ENCODE data around the gene CAMTA1. TPM values are rescaled to one million over a fixed set of nuclear protein-coding genes. Genes with fewer than 3 reads are reported as not detected.

The CAMTA1 gene
- total RNA-seq, 3 donors from 2014 or later = 73.4 to 114 (median 82.6) TPM

- no peak for ATAC-seq
- no peak for TF ChIP-seq CTCF (IDR thresholded peaks at IDR 0.05)
- Histone ChIP-seq H3K9me3 (no peaks in the 10 kb centered on the region), H3K36me3 (ENCODE audit: low read depth) (no peaks in the 10 kb centered on the region), H3K4me3 (no peak overlapping the region), H3K4me1 (ENCODE audit: low read depth) (no peaks in the 10 kb centered on the region)
- intact Hi-C loops (cut with DNase I, micrococcal nuclease) = no loop called here
- no peak for DNase-seq
These were observed 669.9 kb downstream of the CAMTA1 start for GRCh38 chr1:7454895-7455784.

- no peak for TF ChIP-seq CTCF (IDR thresholded peaks at IDR 0.05)
- H3K36me3 ChIP-seq (ENCODE audit: low read depth) = no peaks in the 10 kb centered on the region
- H3K4me1 ChIP-seq (ENCODE audit: low read depth) = no peaks in the 10 kb centered on the region
- no peaks in the 10 kb centered on the region for H3K9me3 ChIP-seq
- ATAC-seq = no peak
- intact Hi-C loops (cut with DNase I, micrococcal nuclease) = no loop called here
- no peak overlapping the region for H3K4me3 ChIP-seq
- no peak for DNase-seq
These were observed 670.8 kb downstream of the CAMTA1 start for GRCh38 chr1:7455796-7456721.

- DNase-seq (no peak), ATAC-seq (no peak)
- intact Hi-C loops (cut with DNase I, micrococcal nuclease) = no loop called here
These were observed 671.4 kb downstream of the CAMTA1 start for GRCh38 chr1:7456722-7457082.

GRCh38 chr1:7457811-7458210, 672.6 kb downstream of the CAMTA1 start:
- H3K9me3 ChIP-seq = no peaks in the 10 kb centered on the region
- no peaks in the 10 kb centered on the region for H3K4me1 ChIP-seq (ENCODE audit: low read depth)
- intact Hi-C loops (cut with DNase I, micrococcal nuclease) = no loop called here
- no peak for ATAC-seq
- DNase-seq = no peak
- no peak for TF ChIP-seq CTCF (IDR thresholded peaks at IDR 0.05)
- H3K4me3 ChIP-seq = no peak overlapping the region
- H3K36me3 ChIP-seq (ENCODE audit: low read depth) = no peaks in the 10 kb centered on the region

More at GRCh38 chr1:7456722-7457082, 671.4 kb downstream of the CAMTA1 start:
- no peak for TF ChIP-seq CTCF (IDR thresholded peaks at IDR 0.05)
- Histone ChIP-seq H3K4me3 (no peak overlapping the region), H3K4me1 (ENCODE audit: low read depth) (no peaks in the 10 kb centered on the region), H3K9me3 (no peaks in the 10 kb centered on the region), H3K36me3 (ENCODE audit: low read depth) (no peaks in the 10 kb centered on the region)

- no peaks in the 10 kb centered on the region for H3K4me1 ChIP-seq (ENCODE audit: low read depth)
- no peaks in the 10 kb centered on the region for H3K36me3 ChIP-seq (ENCODE audit: low read depth)
- intact Hi-C loops (cut with DNase I, micrococcal nuclease) = no loop called here
- ATAC-seq (no peak), DNase-seq (no peak)
- no peaks in the 10 kb centered on the region for H3K9me3 ChIP-seq
- no peak overlapping the region for H3K4me3 ChIP-seq
- no peak for TF ChIP-seq CTCF (IDR thresholded peaks at IDR 0.05)
These were observed 673.7 kb downstream of the CAMTA1 start for GRCh38 chr1:7458946-7459345.

Data from mucosa of descending colon (tissue), 3 donors.